Stimulated activated CD4-positive, alpha-beta T cell treated with anti-CD3 and anti-CD28 coated beads, Interleukin-12 subunit alpha, Interleukin-12 subunit beta, amount 100 ng/mL, for 4 hours (primary cell): ENCODE results near the gene DSE.

ENCODE experiments used
- DNase-seq: peaks from one replicate; pipeline ENCODE4 v3.0.0-alpha.2; 2020

The DSE gene

GRCh38 chr6:116419069-116419786 lies 48.5 kb downstream of the DSE start:
- DNase-seq, result no peak

GRCh38 chr6:116420341-116420740 lies 49.6 kb downstream of the DSE start:
- no peak for DNase-seq

DNA sequence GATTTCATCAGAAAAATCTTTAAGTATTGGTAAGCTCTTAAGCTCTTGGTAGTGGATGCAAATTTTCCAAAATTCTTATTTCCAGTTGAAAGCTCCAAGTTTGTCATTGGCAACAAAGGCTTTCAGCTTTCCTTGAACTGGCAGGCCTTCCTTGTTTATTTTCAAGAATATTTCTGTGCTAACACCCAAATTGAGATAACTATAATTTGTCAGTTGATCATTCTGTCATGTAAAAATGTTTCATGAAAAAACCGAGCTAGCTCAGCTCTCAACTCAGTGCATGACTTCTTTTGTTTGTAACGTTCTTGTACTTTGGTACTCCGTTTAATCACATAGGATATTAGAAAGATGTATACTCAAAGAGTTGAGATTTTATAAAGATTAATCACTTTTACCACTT lies 51.5 kb downstream of the DSE start:
- DNase-seq, result no peak

DNA sequence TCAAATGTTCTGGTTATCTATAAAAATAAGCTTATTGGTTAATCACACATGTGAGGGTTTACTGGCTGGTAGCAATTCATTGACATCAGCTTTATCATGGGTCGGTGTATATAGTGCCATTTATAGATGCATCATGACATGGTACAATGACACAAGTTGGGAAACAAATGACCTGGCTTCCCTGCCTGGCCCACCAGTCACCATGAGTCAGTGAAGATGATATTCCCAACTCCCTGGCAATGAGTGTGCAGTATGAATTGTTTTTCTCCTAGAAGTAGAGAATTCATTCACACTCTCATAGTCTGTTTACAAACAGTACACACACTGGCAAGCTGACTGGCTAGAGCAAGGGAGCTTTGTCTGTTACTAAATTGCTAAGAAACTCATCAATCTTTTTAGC lies 53.3 kb downstream of the DSE start:
- DNase-seq, result no peak

- no peak for DNase-seq
Measured at GRCh38 chr6:116426551-116426950, 55.8 kb downstream of the DSE start.

GRCh38 chr6:116429111-116429510 lies 58.4 kb downstream of the DSE start:
- no peak for DNase-seq

- no peak for DNase-seq
Measured at GRCh38 chr6:116430860-116431259, 60.1 kb downstream of the DSE start.

DNA sequence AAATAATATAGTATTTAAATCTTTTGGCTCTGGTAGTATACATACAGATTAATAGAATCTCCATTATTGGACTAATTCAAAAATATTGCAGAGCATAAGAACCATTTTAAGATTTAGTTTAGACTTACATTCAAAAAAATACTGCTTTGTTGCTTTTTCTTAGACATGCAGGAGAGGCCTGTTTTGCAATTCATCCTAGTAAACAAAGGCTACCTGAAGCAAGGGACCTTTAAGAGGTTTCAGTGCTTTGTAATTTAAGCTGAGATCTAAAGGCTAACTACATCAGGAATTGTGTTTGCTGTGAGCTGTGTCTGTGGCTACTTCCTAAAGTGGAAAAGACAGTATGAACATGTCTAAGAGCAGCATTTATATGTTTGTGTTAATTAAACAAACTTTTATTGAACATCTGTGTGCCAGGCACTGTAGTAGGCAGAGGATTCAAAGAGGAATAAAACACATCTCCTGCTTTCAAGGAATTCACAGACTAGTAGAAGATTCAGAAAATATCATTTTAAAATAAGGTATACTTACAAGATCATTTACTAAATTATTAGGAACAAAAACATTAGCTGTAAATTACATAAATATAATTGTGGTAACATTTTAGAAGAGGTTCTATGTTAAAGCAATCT lies 61.3 kb downstream of the DSE start:
- DNase-seq, result no peak

- no peak for DNase-seq
Measured at GRCh38 chr6:116433206-116433712, 62.5 kb downstream of the DSE start.

- DNase-seq, result no peak
Measured at GRCh38 chr6:116434056-116434725, 63.4 kb downstream of the DSE start.

DNA sequence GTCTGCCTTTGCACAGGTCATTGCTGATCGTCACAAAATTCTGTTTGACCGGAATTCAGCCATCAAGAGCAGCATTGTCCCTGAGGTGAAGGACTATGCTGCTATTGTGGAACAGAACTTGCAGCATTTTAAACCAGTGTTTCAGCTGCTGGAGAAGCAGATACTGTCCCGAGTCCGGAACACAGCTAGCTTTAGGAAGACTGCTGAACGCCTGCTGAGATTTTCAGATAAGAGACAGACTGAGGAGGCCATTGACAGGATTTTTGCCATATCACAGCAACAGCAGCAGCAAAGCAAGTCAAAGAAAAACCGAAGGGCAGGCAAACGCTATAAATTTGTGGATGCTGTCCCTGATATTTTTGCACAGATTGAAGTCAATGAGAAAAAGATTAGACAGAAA lies 65.8 kb downstream of the DSE start:
- no peak for DNase-seq

GRCh38 chr6:116437656-116438055 lies 66.9 kb downstream of the DSE start:
- no peak for DNase-seq

DNA sequence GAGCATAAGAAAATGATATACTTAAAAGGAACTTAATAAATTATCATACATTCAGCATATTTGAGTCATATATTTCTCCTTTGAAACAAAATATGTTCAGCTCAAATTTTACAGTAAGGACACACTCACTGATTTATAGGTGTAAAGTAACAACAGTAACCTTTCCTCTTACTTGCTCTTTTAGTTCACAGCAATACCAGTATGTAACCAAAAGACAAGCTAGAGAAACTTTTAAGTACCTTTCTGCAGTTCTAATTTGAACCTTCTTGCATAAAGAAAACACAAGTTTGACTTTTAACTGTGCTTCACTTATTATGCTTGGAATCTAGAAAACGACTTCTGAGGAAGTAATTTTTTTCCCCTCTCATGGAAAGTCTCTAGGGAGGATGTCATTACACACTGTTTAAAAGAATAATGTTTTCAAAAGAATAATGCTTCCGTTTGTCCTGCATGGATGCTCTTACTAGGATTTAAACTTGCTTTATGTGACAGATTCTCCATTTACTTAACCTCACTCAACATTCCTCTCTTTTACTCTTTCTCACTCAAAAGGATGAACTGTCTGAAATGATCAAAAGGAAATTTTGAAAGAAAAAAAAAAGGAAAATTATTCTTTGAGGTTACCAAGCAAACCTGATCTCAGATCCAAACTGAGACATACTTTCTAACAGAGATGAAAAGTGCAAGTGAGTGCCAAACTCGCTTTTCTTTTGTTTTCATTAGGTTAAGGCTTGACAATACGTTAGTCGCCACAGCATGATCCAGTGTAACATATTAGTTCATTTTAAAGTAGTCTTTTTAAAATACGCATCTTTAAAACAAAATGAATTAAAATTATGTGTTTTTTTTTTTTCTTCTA lies 68.1 kb downstream of the DSE start:
- DNase-seq, result no peak

DNA sequence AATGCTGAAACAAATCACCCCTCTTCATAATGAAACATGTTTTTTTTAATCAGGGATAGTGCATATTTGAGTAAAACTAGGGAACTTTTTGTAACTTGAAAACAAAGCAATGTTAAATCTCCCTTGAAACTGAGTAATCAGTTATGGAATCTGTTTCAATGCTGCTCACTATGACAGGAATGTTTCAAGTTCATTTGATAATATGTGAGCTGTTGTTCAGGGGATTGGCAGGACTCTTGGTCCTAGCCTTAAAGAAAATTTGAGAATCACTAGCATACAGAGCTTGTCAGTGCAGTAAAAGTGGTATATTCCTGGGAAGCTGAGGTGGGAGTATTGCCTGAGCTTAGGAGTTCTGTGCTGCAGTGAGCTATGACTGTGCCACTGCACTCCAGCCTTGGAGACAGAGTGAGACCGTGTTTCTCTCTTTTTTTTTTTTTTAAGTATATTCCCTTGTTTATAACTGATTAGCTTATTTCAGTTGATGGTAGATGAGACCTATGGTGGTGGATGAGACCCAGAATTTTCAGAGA lies 68.8 kb downstream of the DSE start:
- DNase-seq, result no peak

GRCh38 chr6:116443105-116443504 lies 72.4 kb downstream of the DSE start:
- no peak for DNase-seq

- DNase-seq, result no peak
Measured at GRCh38 chr6:116444092-116444491, 73.3 kb downstream of the DSE start.

DNA sequence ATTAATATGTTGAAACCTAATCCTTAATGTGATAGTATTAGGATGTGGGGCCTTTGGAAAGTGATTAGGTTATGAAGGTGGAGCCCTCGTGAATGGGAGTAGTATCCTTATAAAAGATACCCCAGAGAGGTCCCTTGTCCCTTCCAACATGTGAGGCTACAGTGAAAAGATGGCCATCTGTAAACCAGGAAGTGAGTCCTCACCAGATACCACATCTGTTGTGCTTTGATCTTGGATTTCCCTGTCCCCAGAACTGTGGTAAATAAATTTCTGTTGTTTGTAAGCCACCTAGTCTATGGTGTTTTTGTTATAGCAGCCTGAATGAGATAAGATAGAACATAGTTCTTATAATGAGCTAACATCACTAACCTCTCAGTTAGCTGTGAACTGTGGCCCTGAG lies 73.8 kb downstream of the DSE start:
- DNase-seq, result no peak

GRCh38 chr6:116445102-116445501 lies 74.4 kb downstream of the DSE start:
- no peak for DNase-seq

DNA sequence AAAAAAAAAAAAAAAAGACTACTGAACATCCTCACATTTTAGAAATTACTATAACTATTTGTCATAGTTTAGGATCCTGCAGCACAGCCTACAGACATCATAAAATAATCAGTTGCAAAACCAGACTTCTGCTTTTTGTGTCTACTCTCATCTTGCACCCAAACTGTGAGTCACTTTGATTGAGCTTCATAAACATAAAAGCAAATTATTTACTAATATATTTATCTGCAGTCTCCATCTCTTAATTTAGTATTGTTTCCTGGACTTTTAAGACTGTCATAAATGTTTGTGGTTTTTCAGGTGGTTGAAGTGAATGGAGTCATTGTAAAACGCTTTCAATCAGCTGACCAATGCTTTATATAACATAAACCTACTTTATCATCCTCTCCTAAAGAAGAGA lies 75.7 kb downstream of the DSE start:
- DNase-seq, result no peak

- DNase-seq, result no peak
Measured at GRCh38 chr6:116447052-116447451, 76.3 kb downstream of the DSE start.

GRCh38 chr6:116447496-116448011 lies 76.8 kb downstream of the DSE start:
- no peak for DNase-seq

DNA sequence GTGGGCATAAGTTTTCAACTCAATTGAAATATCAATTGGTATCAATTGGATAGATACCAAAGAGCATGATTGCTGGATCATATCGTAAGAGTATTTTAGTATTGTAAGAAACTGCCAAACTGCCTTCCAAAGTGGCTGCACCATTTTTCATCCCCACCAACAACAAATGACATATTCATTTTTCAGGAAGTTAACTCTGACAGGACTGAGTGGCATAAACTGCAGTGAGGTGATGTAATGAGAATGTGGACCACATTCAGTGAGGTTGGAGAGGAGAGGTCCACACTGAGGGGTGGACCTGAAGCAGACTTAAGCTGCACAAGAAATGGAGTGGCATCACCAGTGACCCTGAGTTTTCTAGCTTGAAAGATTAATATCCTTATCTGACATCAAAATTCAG lies 78.8 kb downstream of the DSE start:
- no peak for DNase-seq
